ENCODE measurements around the gene NRXN2.

DNA sequence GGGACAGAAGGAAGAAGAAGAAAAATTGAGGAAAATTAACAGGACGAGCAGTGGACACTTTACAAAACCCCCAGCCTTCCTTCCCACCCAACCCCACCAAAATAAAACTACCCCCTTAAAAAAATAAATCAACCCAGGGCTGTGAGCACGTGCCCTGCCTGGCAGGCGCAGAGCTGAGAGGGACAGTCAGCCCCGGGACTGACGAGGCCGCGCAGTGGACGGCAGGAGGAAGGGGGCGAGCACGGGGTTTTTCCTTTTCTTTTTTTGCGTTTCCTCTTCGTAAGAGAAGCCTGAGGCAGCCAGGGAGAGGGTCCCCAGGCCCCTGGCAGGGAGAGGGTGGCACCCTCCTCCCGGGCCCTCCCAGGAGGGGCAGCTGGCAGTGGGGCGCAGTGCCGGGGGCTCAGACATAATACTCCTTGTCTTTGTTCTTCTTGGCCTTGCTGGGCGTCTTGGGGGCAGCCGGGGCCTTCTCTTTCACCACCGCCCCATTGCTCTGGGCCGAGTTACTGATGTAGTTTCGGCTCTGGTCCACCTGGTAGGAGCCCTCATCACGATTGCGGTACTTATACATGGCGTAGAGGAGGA, 116.1 kb downstream of the NRXN2 start:
- TF ChIP-seq GABPB1 (CRISPR knock-in tag; IDR thresholded peaks at IDR 0.05), result no peak
- TF ChIP-seq, protein P1, sequence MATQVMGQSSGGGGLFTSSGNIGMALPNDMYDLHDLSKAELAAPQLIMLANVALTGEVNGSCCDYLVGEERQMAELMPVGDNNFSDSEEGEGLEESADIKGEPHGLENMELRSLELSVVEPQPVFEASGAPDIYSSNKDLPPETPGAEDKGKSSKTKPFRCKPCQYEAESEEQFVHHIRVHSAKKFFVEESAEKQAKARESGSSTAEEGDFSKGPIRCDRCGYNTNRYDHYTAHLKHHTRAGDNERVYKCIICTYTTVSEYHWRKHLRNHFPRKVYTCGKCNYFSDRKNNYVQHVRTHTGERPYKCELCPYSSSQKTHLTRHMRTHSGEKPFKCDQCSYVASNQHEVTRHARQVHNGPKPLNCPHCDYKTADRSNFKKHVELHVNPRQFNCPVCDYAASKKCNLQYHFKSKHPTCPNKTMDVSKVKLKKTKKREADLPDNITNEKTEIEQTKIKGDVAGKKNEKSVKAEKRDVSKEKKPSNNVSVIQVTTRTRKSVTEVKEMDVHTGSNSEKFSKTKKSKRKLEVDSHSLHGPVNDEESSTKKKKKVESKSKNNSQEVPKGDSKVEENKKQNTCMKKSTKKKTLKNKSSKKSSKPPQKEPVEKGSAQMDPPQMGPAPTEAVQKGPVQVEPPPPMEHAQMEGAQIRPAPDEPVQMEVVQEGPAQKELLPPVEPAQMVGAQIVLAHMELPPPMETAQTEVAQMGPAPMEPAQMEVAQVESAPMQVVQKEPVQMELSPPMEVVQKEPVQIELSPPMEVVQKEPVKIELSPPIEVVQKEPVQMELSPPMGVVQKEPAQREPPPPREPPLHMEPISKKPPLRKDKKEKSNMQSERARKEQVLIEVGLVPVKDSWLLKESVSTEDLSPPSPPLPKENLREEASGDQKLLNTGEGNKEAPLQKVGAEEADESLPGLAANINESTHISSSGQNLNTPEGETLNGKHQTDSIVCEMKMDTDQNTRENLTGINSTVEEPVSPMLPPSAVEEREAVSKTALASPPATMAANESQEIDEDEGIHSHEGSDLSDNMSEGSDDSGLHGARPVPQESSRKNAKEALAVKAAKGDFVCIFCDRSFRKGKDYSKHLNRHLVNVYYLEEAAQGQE (IDR thresholded peaks at IDR 0.05; ENCODE audit: borderline replicate concordance in 1 of 2, low read depth in 1 of 2, low read length in 2 of 2), result no peak
- TF ChIP-seq, protein P2, sequence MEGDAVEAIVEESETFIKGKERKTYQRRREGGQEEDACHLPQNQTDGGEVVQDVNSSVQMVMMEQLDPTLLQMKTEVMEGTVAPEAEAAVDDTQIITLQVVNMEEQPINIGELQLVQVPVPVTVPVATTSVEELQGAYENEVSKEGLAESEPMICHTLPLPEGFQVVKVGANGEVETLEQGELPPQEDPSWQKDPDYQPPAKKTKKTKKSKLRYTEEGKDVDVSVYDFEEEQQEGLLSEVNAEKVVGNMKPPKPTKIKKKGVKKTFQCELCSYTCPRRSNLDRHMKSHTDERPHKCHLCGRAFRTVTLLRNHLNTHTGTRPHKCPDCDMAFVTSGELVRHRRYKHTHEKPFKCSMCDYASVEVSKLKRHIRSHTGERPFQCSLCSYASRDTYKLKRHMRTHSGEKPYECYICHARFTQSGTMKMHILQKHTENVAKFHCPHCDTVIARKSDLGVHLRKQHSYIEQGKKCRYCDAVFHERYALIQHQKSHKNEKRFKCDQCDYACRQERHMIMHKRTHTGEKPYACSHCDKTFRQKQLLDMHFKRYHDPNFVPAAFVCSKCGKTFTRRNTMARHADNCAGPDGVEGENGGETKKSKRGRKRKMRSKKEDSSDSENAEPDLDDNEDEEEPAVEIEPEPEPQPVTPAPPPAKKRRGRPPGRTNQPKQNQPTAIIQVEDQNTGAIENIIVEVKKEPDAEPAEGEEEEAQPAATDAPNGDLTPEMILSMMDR (CRISPR knock-in tag; IDR thresholded peaks at IDR 0.05), result no peak
- TF ChIP-seq ARNTL (CRISPR knock-in tag; IDR thresholded peaks at IDR 0.05), result no peak
- TF ChIP-seq, protein P3, sequence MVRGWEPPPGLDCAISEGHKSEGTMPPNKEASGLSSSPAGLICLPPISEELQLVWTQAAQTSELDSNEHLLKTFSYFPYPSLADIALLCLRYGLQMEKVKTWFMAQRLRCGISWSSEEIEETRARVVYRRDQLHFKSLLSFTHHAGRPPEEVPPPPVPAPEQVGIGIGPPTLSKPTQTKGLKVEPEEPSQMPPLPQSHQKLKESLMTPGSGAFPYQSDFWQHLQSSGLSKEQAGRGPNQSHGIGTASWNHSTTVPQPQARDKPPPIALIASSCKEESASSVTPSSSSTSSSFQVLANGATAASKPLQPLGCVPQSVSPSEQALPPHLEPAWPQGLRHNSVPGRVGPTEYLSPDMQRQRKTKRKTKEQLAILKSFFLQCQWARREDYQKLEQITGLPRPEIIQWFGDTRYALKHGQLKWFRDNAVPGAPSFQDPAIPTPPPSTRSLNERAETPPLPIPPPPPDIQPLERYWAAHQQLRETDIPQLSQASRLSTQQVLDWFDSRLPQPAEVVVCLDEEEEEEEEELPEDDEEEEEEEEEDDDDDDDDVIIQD (CRISPR knock-in tag; IDR thresholded peaks at IDR 0.05; ENCODE audit: low read depth), result no peak
- TF ChIP-seq, protein P4, sequence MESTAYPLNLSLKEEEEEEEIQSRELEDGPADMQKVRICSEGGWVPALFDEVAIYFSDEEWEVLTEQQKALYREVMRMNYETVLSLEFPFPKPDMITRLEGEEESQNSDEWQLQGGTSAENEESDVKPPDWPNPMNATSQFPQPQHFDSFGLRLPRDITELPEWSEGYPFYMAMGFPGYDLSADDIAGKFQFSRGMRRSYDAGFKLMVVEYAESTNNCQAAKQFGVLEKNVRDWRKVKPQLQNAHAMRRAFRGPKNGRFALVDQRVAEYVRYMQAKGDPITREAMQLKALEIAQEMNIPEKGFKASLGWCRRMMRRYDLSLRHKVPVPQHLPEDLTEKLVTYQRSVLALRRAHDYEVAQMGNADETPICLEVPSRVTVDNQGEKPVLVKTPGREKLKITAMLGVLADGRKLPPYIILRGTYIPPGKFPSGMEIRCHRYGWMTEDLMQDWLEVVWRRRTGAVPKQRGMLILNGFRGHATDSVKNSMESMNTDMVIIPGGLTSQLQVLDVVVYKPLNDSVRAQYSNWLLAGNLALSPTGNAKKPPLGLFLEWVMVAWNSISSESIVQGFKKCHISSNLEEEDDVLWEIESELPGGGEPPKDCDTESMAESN (CRISPR knock-in tag; conservative IDR thresholded peaks at IDR 0.05), result no peak
- TF ChIP-seq ZSCAN29 (CRISPR knock-in tag; conservative IDR thresholded peaks at IDR 0.05), result no peak
- TF ChIP-seq ZNF460 (CRISPR knock-in tag; IDR thresholded peaks at IDR 0.05; ENCODE audit: borderline replicate concordance), result no peak
- TF ChIP-seq POLR2AphosphoS5 (IDR thresholded peaks at IDR 0.05; ENCODE audit: low read depth, low read length), result no peak
- TF ChIP-seq, protein P5, sequence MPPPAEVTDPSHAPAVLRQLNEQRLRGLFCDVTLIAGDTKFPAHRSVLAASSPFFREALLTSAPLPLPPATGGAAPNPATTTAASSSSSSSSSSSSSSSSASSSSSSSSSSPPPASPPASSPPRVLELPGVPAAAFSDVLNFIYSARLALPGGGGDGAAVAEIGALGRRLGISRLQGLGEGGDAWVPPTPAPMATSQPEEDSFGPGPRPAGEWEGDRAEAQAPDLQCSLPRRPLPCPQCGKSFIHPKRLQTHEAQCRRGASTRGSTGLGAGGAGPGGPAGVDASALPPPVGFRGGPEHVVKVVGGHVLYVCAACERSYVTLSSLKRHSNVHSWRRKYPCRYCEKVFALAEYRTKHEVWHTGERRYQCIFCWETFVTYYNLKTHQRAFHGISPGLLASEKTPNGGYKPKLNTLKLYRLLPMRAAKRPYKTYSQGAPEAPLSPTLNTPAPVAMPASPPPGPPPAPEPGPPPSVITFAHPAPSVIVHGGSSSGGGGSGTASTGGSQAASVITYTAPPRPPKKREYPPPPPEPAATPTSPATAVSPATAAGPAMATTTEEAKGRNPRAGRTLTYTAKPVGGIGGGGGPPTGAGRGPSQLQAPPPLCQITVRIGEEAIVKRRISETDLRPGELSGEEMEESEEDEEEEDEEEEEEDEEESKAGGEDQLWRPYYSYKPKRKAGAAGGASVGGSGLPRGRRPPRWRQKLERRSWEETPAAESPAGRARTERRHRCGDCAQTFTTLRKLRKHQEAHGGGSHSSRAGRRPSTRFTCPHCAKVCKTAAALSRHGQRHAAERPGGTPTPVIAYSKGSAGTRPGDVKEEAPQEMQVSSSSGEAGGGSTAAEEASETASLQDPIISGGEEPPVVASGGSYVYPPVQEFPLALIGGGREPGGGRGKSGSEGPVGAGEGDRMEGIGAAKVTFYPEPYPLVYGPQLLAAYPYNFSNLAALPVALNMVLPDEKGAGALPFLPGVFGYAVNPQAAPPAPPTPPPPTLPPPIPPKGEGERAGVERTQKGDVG (CRISPR knock-in tag; IDR thresholded peaks at IDR 0.05; ENCODE audit: borderline replicate concordance), result no peak
- no peak for TF ChIP-seq FOXA1 (IDR thresholded peaks at IDR 0.05)
- no peak for TF ChIP-seq FOXA1 (CRISPR knock-in tag; IDR thresholded peaks at IDR 0.05)
- TF ChIP-seq FOSL1 (CRISPR knock-in tag; IDR thresholded peaks at IDR 0.05; ENCODE audit: borderline replicate concordance), result no peak
